ENCODE data around the gene RYR2. TPM values are rescaled to one million over a fixed set of nuclear protein-coding genes. Genes with fewer than 3 reads are reported as not detected.
A peak's percentile ranks its signal among the peaks of the same experiment; 100 is the strongest.

Gene RYR2
- total and polyA plus RNA-seq, 8 donors, result 0.25 to 33.5 (median 2.5) TPM

- Histone ChIP-seq H3K9me3 (no peaks in the 10 kb centered on the region), H3K4me3 (no peak overlapping the region), H3K27me3 (no peaks in the 10 kb centered on the region), H3K4me1 (no peaks in the 10 kb centered on the region), H3K27ac (no peak overlapping the region), H3K36me3 (peaks cover 0 to 3% (median 0%) of the 10 kb centered on the region in 4 donors)
- 54 to 74% (median 63%) methylated on average over 1 of the region's 1 CpG for WGBS, 5 donors
- DNase-seq, result peak in 1 of 2 donors; percentile 16
- intact Hi-C loops (cut with DNase I; ENCODE audit: low total_unique reads), result no loop called here
- TF ChIP-seq CTCF (IDR thresholded peaks at IDR 0.05) (no peak), POLR2AphosphoS5 (IDR thresholded peaks at IDR 0.05) (no peak), EP300 (IDR thresholded peaks at IDR 0.05) (no peak), POLR2A (IDR thresholded peaks at IDR 0.05) (no peak)
Measured at GRCh38 chr1:237713916-237714315, 671.9 kb downstream of the RYR2 start.

GRCh38 chr1:237717106-237717505 is 675.1 kb downstream of the RYR2 start:
- H3K27me3 ChIP-seq, result no peaks in the 10 kb centered on the region
- H3K4me3 ChIP-seq, result no peak overlapping the region
- 62 to 76% (median 67%) methylated on average over 5 of the region's 5 CpGs for WGBS, 5 donors
- H3K9me3 ChIP-seq, result no peaks in the 10 kb centered on the region
- peaks cover 0 to 3% (median 0%) of the 10 kb centered on the region in 4 donors for H3K36me3 ChIP-seq
- TF ChIP-seq EP300 (IDR thresholded peaks at IDR 0.05) (no peak), POLR2A (IDR thresholded peaks at IDR 0.05) (no peak), POLR2AphosphoS5 (IDR thresholded peaks at IDR 0.05) (no peak), CTCF (IDR thresholded peaks at IDR 0.05) (no peak)
- intact Hi-C loops (cut with DNase I; ENCODE audit: low total_unique reads), result no loop called here
- no peak overlapping the region for H3K27ac ChIP-seq
- DNase-seq, result no peak
- no peaks in the 10 kb centered on the region for H3K4me1 ChIP-seq

GRCh38 chr1:237730826-237731350 is 688.9 kb downstream of the RYR2 start:
- H3K27ac ChIP-seq, result no peak overlapping the region
- no peaks in the 10 kb centered on the region for H3K27me3 ChIP-seq
- TF ChIP-seq CTCF (IDR thresholded peaks at IDR 0.05) (no peak), POLR2A (IDR thresholded peaks at IDR 0.05) (no peak), EP300 (IDR thresholded peaks at IDR 0.05) (no peak), POLR2AphosphoS5 (IDR thresholded peaks at IDR 0.05) (no peak)
- no peaks in the 10 kb centered on the region for H3K4me1 ChIP-seq
- H3K9me3 ChIP-seq, result no peaks in the 10 kb centered on the region
- H3K4me3 ChIP-seq, result no peak overlapping the region
- intact Hi-C loops (cut with DNase I; ENCODE audit: low total_unique reads), result no loop called here
- H3K36me3 ChIP-seq, result no peaks in the 10 kb centered on the region
- no peak for DNase-seq
- 91 to 97% (median 95%) methylated on average over 1 of the region's 1 CpG for WGBS, 5 donors

GRCh38 chr1:237732657-237733056 is 690.7 kb downstream of the RYR2 start:
- 77 to 93% (median 91%) methylated on average over 2 of the region's 2 CpGs for WGBS, 5 donors
- peaks cover 0 to 4% (median 0%) of the 10 kb centered on the region in 4 donors for H3K4me1 ChIP-seq
- H3K36me3 ChIP-seq, result no peaks in the 10 kb centered on the region
- no peaks in the 10 kb centered on the region for H3K27me3 ChIP-seq
- no peak for DNase-seq
- H3K4me3 ChIP-seq, result no peak overlapping the region
- no peak for TF ChIP-seq POLR2AphosphoS5 (IDR thresholded peaks at IDR 0.05)
- no peak for TF ChIP-seq POLR2A (IDR thresholded peaks at IDR 0.05)
- no peak for TF ChIP-seq CTCF (IDR thresholded peaks at IDR 0.05)
- TF ChIP-seq EP300 (IDR thresholded peaks at IDR 0.05), result no peak
- H3K9me3 ChIP-seq, result no peaks in the 10 kb centered on the region
- intact Hi-C loops (cut with DNase I; ENCODE audit: low total_unique reads), result no loop called here
- H3K27ac ChIP-seq, result no peak overlapping the region
